ENCODE measurements around the gene MLKL.
"Not testable (repeated sequence)": the region's sequence is repeated elsewhere in the genome, so short reads cannot be mapped to it uniquely, and the experiment has no call there.

Gene MLKL

GRCh38 chr16:74732707-74733350, 32.2 kb upstream of the MLKL start:
- no peak overlapping the region for H3K4me3 ChIP-seq (ENCODE audit: insufficient read depth, low read depth, low read length)
- no peaks in the 10 kb centered on the region for H3K27me3 ChIP-seq (ENCODE audit: control insufficient read depth, insufficient read depth, low read length, poor library complexity, severe bottlenecking)
- H3K36me3 ChIP-seq (ENCODE audit: control insufficient read depth, insufficient read depth, low read length) = no peaks in the 10 kb centered on the region
- peaks cover 41% of the 10 kb centered on the region for H3K4me1 ChIP-seq (ENCODE audit: control insufficient read depth, insufficient read depth, low read length)
- H3K9me3 ChIP-seq (ENCODE audit: control insufficient read depth, low read length) = no peaks in the 10 kb centered on the region
- WGBS, 2 experiments = 95% methylated on average over 15 of the region's 15 CpGs
- H3K27ac ChIP-seq (ENCODE audit: insufficient read depth, low read depth, low read length, poor library complexity, severe bottlenecking) = no peak overlapping the region

- 90 to 91% methylated on average over 8 of the region's 8 CpGs for WGBS, 2 experiments
- Histone ChIP-seq H3K9me3 (ENCODE audit: control insufficient read depth, low read length) (no peaks in the 10 kb centered on the region), H3K4me1 (ENCODE audit: control insufficient read depth, insufficient read depth, low read length) (peaks cover 32% of the 10 kb centered on the region), H3K27ac (ENCODE audit: insufficient read depth, low read depth, low read length, poor library complexity, severe bottlenecking) (no peak overlapping the region), H3K4me3 (ENCODE audit: insufficient read depth, low read depth, low read length) (no peak overlapping the region), H3K36me3 (ENCODE audit: control insufficient read depth, insufficient read depth, low read length) (no peaks in the 10 kb centered on the region), H3K27me3 (ENCODE audit: control insufficient read depth, insufficient read depth, low read length, poor library complexity, severe bottlenecking) (no peaks in the 10 kb centered on the region)
These were observed 31.3 kb upstream of the MLKL start for GRCh38 chr16:74731853-74732477.

GRCh38 chr16:74729783-74730683, 29.4 kb upstream of the MLKL start:
- H3K9me3 ChIP-seq (ENCODE audit: control insufficient read depth, low read length) = no peaks in the 10 kb centered on the region
- H3K27me3 ChIP-seq (ENCODE audit: control insufficient read depth, insufficient read depth, low read length, poor library complexity, severe bottlenecking) = no peaks in the 10 kb centered on the region
- no peaks in the 10 kb centered on the region for H3K36me3 ChIP-seq (ENCODE audit: control insufficient read depth, insufficient read depth, low read length)
- H3K27ac ChIP-seq (ENCODE audit: insufficient read depth, low read depth, low read length, poor library complexity, severe bottlenecking) = no peak overlapping the region
- WGBS, 2 experiments = 71 to 74% methylated on average over 11 of the region's 11 CpGs
- H3K4me1 ChIP-seq (ENCODE audit: control insufficient read depth, insufficient read depth, low read length) = peaks cover 24% of the 10 kb centered on the region
- no peak overlapping the region for H3K4me3 ChIP-seq (ENCODE audit: insufficient read depth, low read depth, low read length)

- Histone ChIP-seq H3K36me3 (ENCODE audit: control insufficient read depth, insufficient read depth, low read length) (no peaks in the 10 kb centered on the region), H3K27me3 (ENCODE audit: control insufficient read depth, insufficient read depth, low read length, poor library complexity, severe bottlenecking) (no peaks in the 10 kb centered on the region), H3K9me3 (ENCODE audit: control insufficient read depth, low read length) (no peaks in the 10 kb centered on the region), H3K4me3 (ENCODE audit: insufficient read depth, low read depth, low read length) (no peak overlapping the region), H3K4me1 (ENCODE audit: control insufficient read depth, insufficient read depth, low read length) (peaks cover 14% of the 10 kb centered on the region), H3K27ac (ENCODE audit: insufficient read depth, low read depth, low read length, poor library complexity, severe bottlenecking) (no peak overlapping the region)
- 94 to 97% methylated on average over 4 of the region's 4 CpGs for WGBS, 2 experiments
These were observed 27.2 kb upstream of the MLKL start for GRCh38 chr16:74727903-74728302.

- 85 to 92% methylated on average over 2 of the region's 2 CpGs for WGBS, 2 experiments
- no peaks in the 10 kb centered on the region for H3K9me3 ChIP-seq (ENCODE audit: control insufficient read depth, low read length)
- H3K27me3 ChIP-seq (ENCODE audit: control insufficient read depth, insufficient read depth, low read length, poor library complexity, severe bottlenecking) = no peaks in the 10 kb centered on the region
- no peaks in the 10 kb centered on the region for H3K36me3 ChIP-seq (ENCODE audit: control insufficient read depth, insufficient read depth, low read length)
- no peak overlapping the region for H3K4me3 ChIP-seq (ENCODE audit: insufficient read depth, low read depth, low read length)
- peaks cover 14% of the 10 kb centered on the region for H3K4me1 ChIP-seq (ENCODE audit: control insufficient read depth, insufficient read depth, low read length)
- H3K27ac ChIP-seq (ENCODE audit: insufficient read depth, low read depth, low read length, poor library complexity, severe bottlenecking) = no peak overlapping the region
These were observed 26.1 kb upstream of the MLKL start for GRCh38 chr16:74726716-74727115.

GRCh38 chr16:74725651-74726455, 25.2 kb upstream of the MLKL start:
- WGBS, 2 experiments = 94% methylated on average over 11 to 12 of the region's 12 CpGs

GRCh38 chr16:74724820-74725549, 24.3 kb upstream of the MLKL start:
- peaks cover 9% of the 10 kb centered on the region for H3K4me1 ChIP-seq (ENCODE audit: control insufficient read depth, insufficient read depth, low read length)
- no peaks in the 10 kb centered on the region for H3K36me3 ChIP-seq (ENCODE audit: control insufficient read depth, insufficient read depth, low read length)
- no peaks in the 10 kb centered on the region for H3K9me3 ChIP-seq (ENCODE audit: control insufficient read depth, low read length)
- H3K4me3 ChIP-seq (ENCODE audit: insufficient read depth, low read depth, low read length) = no peak overlapping the region
- H3K27ac ChIP-seq (ENCODE audit: insufficient read depth, low read depth, low read length, poor library complexity, severe bottlenecking) = no peak overlapping the region
- H3K27me3 ChIP-seq (ENCODE audit: control insufficient read depth, insufficient read depth, low read length, poor library complexity, severe bottlenecking) = no peaks in the 10 kb centered on the region
- WGBS, 2 experiments = 78 to 81% methylated on average over 19 of the region's 19 CpGs

More at GRCh38 chr16:74725651-74726455, 25.2 kb upstream of the MLKL start:
- Histone ChIP-seq H3K4me3 (ENCODE audit: insufficient read depth, low read depth, low read length) (no peak overlapping the region), H3K27me3 (ENCODE audit: control insufficient read depth, insufficient read depth, low read length, poor library complexity, severe bottlenecking) (no peaks in the 10 kb centered on the region), H3K9me3 (ENCODE audit: control insufficient read depth, low read length) (no peaks in the 10 kb centered on the region), H3K4me1 (ENCODE audit: control insufficient read depth, insufficient read depth, low read length) (peaks cover 14% of the 10 kb centered on the region), H3K27ac (ENCODE audit: insufficient read depth, low read depth, low read length, poor library complexity, severe bottlenecking) (no peak overlapping the region), H3K36me3 (ENCODE audit: control insufficient read depth, insufficient read depth, low read length) (no peaks in the 10 kb centered on the region)

- Histone ChIP-seq H3K27ac (ENCODE audit: insufficient read depth, low read depth, low read length, poor library complexity, severe bottlenecking) (no peak overlapping the region), H3K27me3 (ENCODE audit: control insufficient read depth, insufficient read depth, low read length, poor library complexity, severe bottlenecking) (no peaks in the 10 kb centered on the region), H3K9me3 (ENCODE audit: control insufficient read depth, low read length) (no peaks in the 10 kb centered on the region), H3K36me3 (ENCODE audit: control insufficient read depth, insufficient read depth, low read length) (no peaks in the 10 kb centered on the region), H3K4me1 (ENCODE audit: control insufficient read depth, insufficient read depth, low read length) (peaks cover 4% of the 10 kb centered on the region), H3K4me3 (ENCODE audit: insufficient read depth, low read depth, low read length) (no peak overlapping the region)
- WGBS, 2 experiments = 93 to 94% methylated on average over 7 of the region's 7 CpGs
These were observed 22.6 kb upstream of the MLKL start for GRCh38 chr16:74723256-74723655.

GRCh38 chr16:74722156-74722555, 21.5 kb upstream of the MLKL start:
- H3K4me1 ChIP-seq (ENCODE audit: control insufficient read depth, insufficient read depth, low read length); H3K9me3 ChIP-seq (ENCODE audit: control insufficient read depth, low read length); H3K36me3 ChIP-seq (ENCODE audit: control insufficient read depth, insufficient read depth, low read length); H3K27ac ChIP-seq (ENCODE audit: insufficient read depth, low read depth, low read length, poor library complexity, severe bottlenecking); H3K27me3 ChIP-seq (ENCODE audit: control insufficient read depth, insufficient read depth, low read length, poor library complexity, severe bottlenecking); H3K4me3 ChIP-seq (ENCODE audit: insufficient read depth, low read depth, low read length): not testable (repeated sequence)
- WGBS, 2 experiments = 84 to 91% methylated on average over 2 of the region's 2 CpGs
